CD4-positive, alpha-beta T cell (primary cell): ENCODE data around the gene SORL1. TPM values are rescaled to one million over a fixed set of nuclear protein-coding genes. Genes with fewer than 3 reads are reported as not detected.
A peak's percentile ranks its signal among the peaks of the same experiment; 100 is the strongest.

Experiments
- ATAC-seq: fragments of 200-7000 bp; cut with Tn5 transposase; one replicate; pipeline ENCODE4 v1.10.0; 2022; ENCODE audit warnings: mild to moderate bottlenecking; ENCODE audit not compliant: poor library complexity
- CTCF ChIA-PET: fragments of 350-600 bp; sonication (Branson Sonifier 250); formaldehyde crosslinking; loops from one replicate; lab custom pipeline; 2021; ENCODE audit warnings: antibody characterized with exemption, inconsistent platforms; lab: Charles Lee
- POLR2A ChIA-PET: fragments of 350-600 bp; sonication (Branson Sonifier 250); formaldehyde crosslinking; loops from one replicate; lab custom pipeline; 2021; ENCODE audit warnings: antibody characterized with exemption, inconsistent platforms; lab: Charles Lee
- DNase-seq, 14 experiments: peaks; one replicate each; pipeline ENCODE4 v3.0.0-alpha.2; 2013 to 2020; ENCODE audit warnings: mixed read lengths in 2 of 14
- H3K27ac ChIP-seq, 2 donors: one replicate each; pipeline versions ENCODE4 v1.5.1 to v1.7.0; 2013; ENCODE audit warnings: low read length in 2 of 2, low read depth in 1 of 2, mild to moderate bottlenecking in 1 of 2
- H3K27me3 ChIP-seq, 2 experiments: 1 replicate in 1 of 2; 2 replicates in 1 of 2; pipeline versions ENCODE4 v1.6.1 to v1.7.0; 2013; ENCODE audit warnings: low read length in 2 of 2, control low read depth in 1 of 2, mild to moderate bottlenecking in 1 of 2, moderate library complexity in 1 of 2; ENCODE audit not compliant: insufficient read depth in 2 of 2, control insufficient read depth in 1 of 2
- H3K36me3 ChIP-seq: one replicate; pipeline ENCODE4 v1.6.1; 2013; ENCODE audit warnings: low read length, control low read depth; ENCODE audit not compliant: insufficient read depth
- H3K4me1 ChIP-seq: one replicate; pipeline ENCODE4 v1.6.1; 2013; ENCODE audit warnings: low read length, control low read depth; ENCODE audit not compliant: insufficient read depth
- H3K4me3 ChIP-seq: one replicate; pipeline ENCODE4 v1.5.1; 2013; ENCODE audit warnings: mild to moderate bottlenecking, low read length, moderate library complexity
- H3K9me3 ChIP-seq, 2 experiments: 1 replicate in 1 of 2; 2 replicates in 1 of 2; pipeline versions ENCODE4 v1.6.1 to v1.7.0; 2013; ENCODE audit warnings: low read length in 2 of 2, mild to moderate bottlenecking in 2 of 2, control low read depth in 1 of 2, moderate library complexity in 1 of 2; ENCODE audit not compliant: control insufficient read depth in 1 of 2, insufficient read depth in 1 of 2
- H3K27ac Mint-ChIP-seq: one replicate; pipeline ENCODE4 v1.8.0; 2020; ENCODE audit warnings: mixed read lengths
- H3K27me3 Mint-ChIP-seq: one replicate; pipeline ENCODE4 v1.8.0; 2021; ENCODE audit warnings: mixed read lengths
- H3K36me3 Mint-ChIP-seq: one replicate; pipeline ENCODE4 v1.8.0; 2021; ENCODE audit warnings: low read depth, mixed read lengths
- H3K4me1 Mint-ChIP-seq: one replicate; pipeline ENCODE4 v1.8.0; 2021; ENCODE audit warnings: low read depth, mixed read lengths
- H3K4me3 Mint-ChIP-seq: one replicate; pipeline ENCODE4 v1.8.0; 2020; ENCODE audit warnings: mild to moderate bottlenecking, mixed read lengths
- H3K9me3 Mint-ChIP-seq: one replicate; pipeline ENCODE4 v1.8.0; 2020; ENCODE audit warnings: mixed read lengths
- intact Hi-C, 2 experiments: fragments of 100-400 bp; cut with DNase I in 1 of 2; cut with micrococcal nuclease in 1 of 2; formaldehyde crosslinking; loops; one replicate each; pipeline versions ENCODE4 v1.15.1 to v1.9.0; 2023 to 2025; cut with DNase I, micrococcal nuclease
- total RNA-seq, 174 experiments: library from RNA in 2 of 174; stranded (reverse) in 2 of 174; gene quantifications; one replicate each; pipeline ENCODE4 v1.2.3 and lab custom pipeline; 2021 to 2026
- TF ChIP-seq, protein P1 (sequence below): fragments of 200-600 bp; IDR thresholded peaks from one replicate; pipeline ENCODE4 v1.8.0; 2022; ENCODE audit warnings: antibody characterized with exemption, mild to moderate bottlenecking

SORL1 gene
- total RNA-seq, 2 experiments from 2014 or later = 235 to 241 TPM

DNA sequence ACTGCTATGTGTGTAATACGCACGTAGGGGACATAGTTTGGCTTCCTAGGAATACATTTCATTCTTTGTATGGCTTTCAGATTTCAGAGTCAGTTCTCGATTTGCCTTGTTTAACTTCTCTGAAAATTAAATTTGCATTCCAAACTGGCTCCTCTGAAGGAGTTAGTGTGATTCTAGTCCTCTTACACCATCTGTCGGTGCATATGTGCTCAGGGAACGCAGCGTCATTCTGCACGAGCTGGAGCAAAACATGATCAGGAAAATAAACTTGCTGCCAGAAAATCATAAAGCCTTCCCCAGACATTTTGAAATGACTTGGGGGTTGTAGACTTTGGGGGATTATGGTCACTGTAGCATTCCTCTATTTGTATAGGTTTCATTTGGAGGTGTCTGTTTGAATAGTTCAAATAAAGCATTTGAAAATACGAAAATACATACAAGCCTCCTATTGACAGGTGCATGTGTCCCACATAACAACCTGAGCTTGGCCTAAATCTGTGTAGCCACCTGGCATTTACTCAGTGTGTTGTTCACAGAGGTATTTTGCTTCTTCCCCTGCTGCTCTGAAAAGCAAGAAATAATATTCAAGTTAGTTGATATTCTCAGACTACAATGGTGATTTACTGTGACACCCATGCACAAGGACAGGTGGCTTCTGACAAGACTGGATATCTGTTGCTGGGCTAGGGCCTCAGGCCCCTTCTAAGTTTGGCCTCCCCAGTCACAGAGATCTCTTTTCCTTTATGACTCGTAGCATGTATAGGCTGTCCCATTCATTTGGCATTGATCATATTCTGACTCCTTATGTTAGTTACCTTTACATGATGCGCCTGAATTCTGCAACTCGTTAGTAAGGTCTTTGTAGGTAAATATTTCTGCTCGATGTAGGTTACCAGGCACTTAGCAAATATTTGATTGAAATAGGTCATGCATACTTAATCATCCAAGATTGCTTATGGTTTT, 82.3 kb downstream of the SORL1 start:
- no peaks in the 10 kb centered on the region for H3K4me1 ChIP-seq
- peaks cover 0 to 9% of the 10 kb centered on the region in 2 experiments for H3K9me3 ChIP-seq
- peak overlapping the region in 1 of 2 donors; percentile 1 for H3K27ac ChIP-seq
- peaks cover 95% of the 10 kb centered on the region for H3K36me3 Mint-ChIP-seq
- no peaks in the 10 kb centered on the region for H3K9me3 Mint-ChIP-seq
- CTCF ChIA-PET = no interaction called here
- H3K4me3 ChIP-seq = no peak overlapping the region
- peak overlapping the region; percentile 53 for H3K27ac Mint-ChIP-seq
- TF ChIP-seq, protein P1, sequence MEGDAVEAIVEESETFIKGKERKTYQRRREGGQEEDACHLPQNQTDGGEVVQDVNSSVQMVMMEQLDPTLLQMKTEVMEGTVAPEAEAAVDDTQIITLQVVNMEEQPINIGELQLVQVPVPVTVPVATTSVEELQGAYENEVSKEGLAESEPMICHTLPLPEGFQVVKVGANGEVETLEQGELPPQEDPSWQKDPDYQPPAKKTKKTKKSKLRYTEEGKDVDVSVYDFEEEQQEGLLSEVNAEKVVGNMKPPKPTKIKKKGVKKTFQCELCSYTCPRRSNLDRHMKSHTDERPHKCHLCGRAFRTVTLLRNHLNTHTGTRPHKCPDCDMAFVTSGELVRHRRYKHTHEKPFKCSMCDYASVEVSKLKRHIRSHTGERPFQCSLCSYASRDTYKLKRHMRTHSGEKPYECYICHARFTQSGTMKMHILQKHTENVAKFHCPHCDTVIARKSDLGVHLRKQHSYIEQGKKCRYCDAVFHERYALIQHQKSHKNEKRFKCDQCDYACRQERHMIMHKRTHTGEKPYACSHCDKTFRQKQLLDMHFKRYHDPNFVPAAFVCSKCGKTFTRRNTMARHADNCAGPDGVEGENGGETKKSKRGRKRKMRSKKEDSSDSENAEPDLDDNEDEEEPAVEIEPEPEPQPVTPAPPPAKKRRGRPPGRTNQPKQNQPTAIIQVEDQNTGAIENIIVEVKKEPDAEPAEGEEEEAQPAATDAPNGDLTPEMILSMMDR = no peak
- H3K27me3 Mint-ChIP-seq = no peaks in the 10 kb centered on the region
- H3K4me3 Mint-ChIP-seq = no peak overlapping the region
- peaks cover 85% of the 10 kb centered on the region for H3K36me3 ChIP-seq
- H3K4me1 Mint-ChIP-seq = peaks cover 64% of the 10 kb centered on the region
- DNase-seq = no peak
- POLR2A ChIA-PET = no interaction called here
- ATAC-seq = no peak
- intact Hi-C loops = loop anchor here (2.0 to 5.0 kb wide), 3 partner anchors 47 to 216 kb away; partner anchors contain the start of genes SORL1 (in 2 of the 2) and SORL1-AS1 (in 2 of the 2)
- no peaks in the 10 kb centered on the region for H3K27me3 ChIP-seq

DNA sequence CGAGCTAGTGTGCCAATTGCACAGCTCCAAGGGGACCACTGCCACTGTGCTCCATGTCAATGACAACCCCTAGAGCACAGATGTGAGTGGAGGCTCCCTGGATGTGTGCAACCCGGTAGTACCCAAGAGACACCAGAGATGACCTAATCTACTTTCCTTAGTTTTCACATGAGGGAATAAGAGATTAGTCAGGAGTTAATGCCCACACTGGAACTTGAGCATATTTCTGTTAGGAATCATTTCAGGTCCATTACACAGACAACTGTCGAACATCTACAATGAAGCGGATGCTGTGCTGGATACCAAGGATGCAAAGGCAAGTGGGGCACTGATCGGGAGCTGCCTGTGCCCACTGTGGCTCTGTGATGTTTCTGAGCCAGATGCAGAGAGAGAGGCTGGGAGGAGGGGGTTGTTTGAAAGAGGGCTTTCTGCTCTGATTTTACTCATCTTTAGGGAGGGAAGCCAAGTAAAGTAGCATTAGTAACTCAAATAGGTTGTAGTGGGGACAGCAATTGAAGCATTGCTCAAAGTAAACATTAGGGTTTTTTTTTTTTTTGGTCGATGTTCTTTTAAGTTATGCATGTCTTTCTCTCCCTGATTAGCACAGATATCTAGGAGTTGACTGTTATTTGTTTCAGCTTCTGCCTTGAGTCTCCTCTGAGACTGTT, 83.1 kb downstream of the SORL1 start:
- DNase-seq (no peak), ATAC-seq (no peak)
- H3K36me3 ChIP-seq = peaks cover 83% of the 10 kb centered on the region
- H3K4me1 Mint-ChIP-seq = peaks cover 70% of the 10 kb centered on the region
- no peak overlapping the region for H3K27ac ChIP-seq
- no peaks in the 10 kb centered on the region for H3K27me3 Mint-ChIP-seq
- POLR2A ChIA-PET = no interaction called here
- CTCF ChIA-PET = no interaction called here
- TF ChIP-seq, protein P1 = no peak
- no peaks in the 10 kb centered on the region for H3K9me3 Mint-ChIP-seq
- H3K4me1 ChIP-seq = no peaks in the 10 kb centered on the region
- intact Hi-C loops = loop anchor here (2.0 to 5.0 kb wide), 2 partner anchors 83 to 216 kb away; partner anchors contain the start of genes SORL1 (in 2 of the 2) and SORL1-AS1 (in 2 of the 2)
- H3K4me3 Mint-ChIP-seq = no peak overlapping the region
- no peak overlapping the region for H3K4me3 ChIP-seq
- peaks cover 95% of the 10 kb centered on the region for H3K36me3 Mint-ChIP-seq
- H3K9me3 ChIP-seq = peaks cover 0 to 5% of the 10 kb centered on the region in 2 experiments
- H3K27ac Mint-ChIP-seq = peak overlapping the region; percentile 53
- H3K27me3 ChIP-seq = no peaks in the 10 kb centered on the region

DNA sequence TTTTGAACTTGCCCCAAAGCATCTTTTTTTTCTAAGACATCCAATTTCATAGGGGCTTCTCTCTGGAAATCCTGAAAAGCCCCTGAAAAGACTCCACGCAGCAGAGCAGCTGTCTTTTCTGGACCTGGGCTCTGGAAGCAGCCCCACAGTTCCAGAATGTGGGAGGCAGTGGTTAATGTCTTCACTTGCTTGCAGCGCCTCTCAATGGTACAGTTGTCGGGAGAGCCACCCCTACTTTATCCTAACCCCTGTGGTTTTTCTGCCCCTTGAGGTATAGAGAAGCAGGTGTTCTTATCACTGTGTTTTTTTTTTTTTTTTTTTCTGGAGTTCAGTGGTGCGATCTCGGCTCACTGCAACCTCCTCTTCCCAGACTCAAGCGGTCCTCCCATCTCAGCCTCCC, 84.0 kb downstream of the SORL1 start:
- Histone ChIP-seq H3K27ac (no peak overlapping the region), H3K4me1 (no peaks in the 10 kb centered on the region), H3K36me3 (peaks cover 83% of the 10 kb centered on the region), H3K4me3 (no peak overlapping the region), H3K27me3 (no peaks in the 10 kb centered on the region), H3K9me3 (no peaks in the 10 kb centered on the region)
- DNase-seq (no peak), ATAC-seq (no peak)
- Mint-ChIP-seq H3K27me3 (no peaks in the 10 kb centered on the region), H3K4me1 (peaks cover 71% of the 10 kb centered on the region), H3K4me3 (no peak overlapping the region), H3K36me3 (peaks cover 95% of the 10 kb centered on the region), H3K27ac (peak overlapping the region; percentile 53), H3K9me3 (no peaks in the 10 kb centered on the region)
- CTCF ChIA-PET = no interaction called here
- intact Hi-C loops = loop anchor here (5.0 kb wide), 1 partner anchor 84 kb away; the partner anchor contains the start of genes SORL1 (in 2 of the 2) and SORL1-AS1 (in 2 of the 2)
- POLR2A ChIA-PET = no interaction called here
- TF ChIP-seq, protein P1 = no peak
